Ishikawa (cell line): ENCODE data around the gene HRAS.

Experiments
- CEBPB ChIP-seq: IDR thresholded peaks from 2 replicates; pipeline ENCODE4 v1.6.1; 2012
- TAF1 ChIP-seq: IDR thresholded peaks from 2 replicates; pipeline ENCODE4 v1.6.1; 2012; ENCODE audit warnings: low read depth, mild to moderate bottlenecking
- TEAD4 ChIP-seq: IDR thresholded peaks from 2 replicates; pipeline ENCODE4 v1.6.1; 2012
- YY1 ChIP-seq: IDR thresholded peaks from 2 replicates; pipeline ENCODE4 v1.6.1; 2012; ENCODE audit warnings: low read depth

- TF ChIP-seq TEAD4 (no peak), TAF1 (no peak), CEBPB (no peak), YY1 (no peak)
These were observed 37.9 kb upstream of the HRAS start for GRCh38 chr11:573146-573759.
